ENCODE results near the gene CACNA2D3. TPM values are rescaled to one million over a fixed set of nuclear protein-coding genes. Genes with fewer than 3 reads are reported as not detected.

CACNA2D3 gene
- polyA plus RNA-seq, 3 donors = 8.3 to 21.5 (median 10.4) TPM

- Mint-ChIP-seq H3K9me3 (peaks cover 0 to 6% (median 0%) of the 10 kb centered on the region in 7 donors), H3K27ac (no peak overlapping the region), H3K4me3 (no peak overlapping the region), H3K27me3 (ENCODE audit: low read depth in 3 of 3) (peaks cover 0 to 1% (median 1%) of the 10 kb centered on the region in 3 donors), H3K4me1 (no peaks in the 10 kb centered on the region), H3K36me3 (no peaks in the 10 kb centered on the region)
- no peak for DNase-seq
- Histone ChIP-seq H3K79me2 (ENCODE audit: insufficient read depth, low read length) (no peaks in the 10 kb centered on the region), H4K20me1 (ENCODE audit: insufficient read depth, low read length) (no peaks in the 10 kb centered on the region), H3K4me1 (ENCODE audit: control insufficient read depth in 1 of 2, insufficient read depth in 2 of 2, low read length in 2 of 2) (no peaks in the 10 kb centered on the region), H2AFZ (ENCODE audit: insufficient read depth, low read depth, low read length, poor library complexity, severe bottlenecking) (no peak overlapping the region), H3K36me3 (replicated peaks in 1 of 2; ENCODE audit: control insufficient read depth in 1 of 2, insufficient read depth in 2 of 2, low read length in 2 of 2) (no peaks in the 10 kb centered on the region), H3K4me3 (replicated peaks in 1 of 3; ENCODE audit: low read depth in 2 of 3, low read length in 3 of 3) (no peak overlapping the region), H3K27ac (ENCODE audit: low read depth in 1 of 2, low read length in 2 of 2) (no peak overlapping the region), H3K27me3 (ENCODE audit: control insufficient read depth in 2 of 2, insufficient read depth in 2 of 2, low read length in 2 of 2) (no peaks in the 10 kb centered on the region), H3K9me3 (replicated peaks in 1 of 2; ENCODE audit: control insufficient read depth in 1 of 2, insufficient read depth in 1 of 2, low read length in 2 of 2) (no peaks in the 10 kb centered on the region), H3K4me2 (replicated peaks; ENCODE audit: extremely low read depth, low read length, poor library complexity, severe bottlenecking) (no peak overlapping the region), H3K9ac (ENCODE audit: insufficient read depth, low read length, poor library complexity, severe bottlenecking) (no peak overlapping the region)
- no peak for TF ChIP-seq CTCF (IDR thresholded peaks at IDR 0.05)
- intact Hi-C loops (cut with micrococcal nuclease) = no loop called here
- WGBS (ENCODE audit: insufficient coverage) = 43% methylated on average over 1 of the region's 2 CpGs
Observed at GRCh38 chr3:54791501-54792156, 669.3 kb downstream of the CACNA2D3 start.

DNA sequence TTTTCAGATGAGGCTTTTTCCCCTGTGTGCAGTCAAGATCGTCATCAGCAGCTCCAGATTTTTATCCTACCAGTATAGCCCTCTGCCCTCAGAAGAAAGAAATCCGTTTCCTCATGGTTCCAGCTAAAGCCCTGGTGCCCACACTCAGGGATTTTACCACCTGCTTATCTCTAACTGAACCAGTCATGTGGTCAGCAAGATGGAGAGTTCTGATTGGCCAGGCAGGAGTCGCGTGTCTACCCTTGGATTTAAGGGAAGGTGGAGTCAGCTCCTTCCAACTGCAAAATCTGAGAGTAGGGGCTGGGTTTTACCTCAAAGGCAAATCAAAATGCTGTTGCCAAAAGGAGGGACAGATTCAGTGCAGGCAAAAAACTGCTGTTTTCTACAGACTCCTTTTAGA, 670.2 kb downstream of the CACNA2D3 start:
- peaks cover 0 to 1% (median 1%) of the 10 kb centered on the region in 3 donors for H3K27me3 Mint-ChIP-seq (ENCODE audit: low read depth in 3 of 3)
- DNase-seq = no peak
- no peak overlapping the region for H3K27ac Mint-ChIP-seq
- H3K9me3 ChIP-seq (replicated peaks in 1 of 2; ENCODE audit: control insufficient read depth in 1 of 2, insufficient read depth in 1 of 2, low read length in 2 of 2) = no peaks in the 10 kb centered on the region
- no peak overlapping the region for H3K27ac ChIP-seq (ENCODE audit: low read depth in 1 of 2, low read length in 2 of 2)
- H3K4me3 Mint-ChIP-seq = no peak overlapping the region
- H3K4me1 ChIP-seq (ENCODE audit: control insufficient read depth in 1 of 2, insufficient read depth in 2 of 2, low read length in 2 of 2) = no peaks in the 10 kb centered on the region
- WGBS (ENCODE audit: insufficient coverage) = 80% methylated on average over 2 of the region's 4 CpGs
- no peaks in the 10 kb centered on the region for H3K79me2 ChIP-seq (ENCODE audit: insufficient read depth, low read length)
- TF ChIP-seq CTCF (IDR thresholded peaks at IDR 0.05) = no peak
- H3K27me3 ChIP-seq (ENCODE audit: control insufficient read depth in 2 of 2, insufficient read depth in 2 of 2, low read length in 2 of 2) = no peaks in the 10 kb centered on the region
- intact Hi-C loops (cut with micrococcal nuclease) = no loop called here
- no peaks in the 10 kb centered on the region for H3K36me3 ChIP-seq (replicated peaks in 1 of 2; ENCODE audit: control insufficient read depth in 1 of 2, insufficient read depth in 2 of 2, low read length in 2 of 2)
- H2AFZ ChIP-seq (ENCODE audit: insufficient read depth, low read depth, low read length, poor library complexity, severe bottlenecking) = no peak overlapping the region
- H3K4me3 ChIP-seq (replicated peaks in 1 of 3; ENCODE audit: low read depth in 2 of 3, low read length in 3 of 3) = no peak overlapping the region
- no peaks in the 10 kb centered on the region for H3K36me3 Mint-ChIP-seq
- peaks cover 0 to 6% (median 0%) of the 10 kb centered on the region in 7 donors for H3K9me3 Mint-ChIP-seq
- H3K4me2 ChIP-seq (replicated peaks; ENCODE audit: extremely low read depth, low read length, poor library complexity, severe bottlenecking) = no peak overlapping the region
- H3K9ac ChIP-seq (ENCODE audit: insufficient read depth, low read length, poor library complexity, severe bottlenecking) = no peak overlapping the region
- H4K20me1 ChIP-seq (ENCODE audit: insufficient read depth, low read length) = no peaks in the 10 kb centered on the region
- no peaks in the 10 kb centered on the region for H3K4me1 Mint-ChIP-seq

Data from CD14-positive monocyte (primary cell).